H9 (cell line): Measurements from ENCODE around the gene C1QTNF1. TPM values are rescaled to one million over a fixed set of nuclear protein-coding genes. Genes with fewer than 3 reads are reported as not detected.

Source experiments
- DNase-seq: peaks from one replicate; pipeline ENCODE4 v3.0.0-alpha.2; 2017
- H2AFZ ChIP-seq: one replicate; pipeline ENCODE4 v1.6.1; 2013; ENCODE audit warnings: mild to moderate bottlenecking, low read length, control low read depth, moderate library complexity
- H2AK5ac ChIP-seq: 2 replicates; pipeline ENCODE4 v1.6.1; 2013; ENCODE audit warnings: low read length, control low read depth, mixed read lengths; ENCODE audit not compliant: insufficient read length
- H2BK120ac ChIP-seq: one replicate; pipeline ENCODE4 v1.6.1; 2013; ENCODE audit warnings: low read depth, mild to moderate bottlenecking, low read length, control low read depth, inconsistent platforms; ENCODE audit not compliant: poor library complexity, severe bottlenecking
- H2BK12ac ChIP-seq: 2 replicates; pipeline ENCODE4 v1.6.1; 2013; ENCODE audit warnings: low read length, control low read depth, mixed read lengths, low read depth; ENCODE audit not compliant: insufficient read length
- H2BK15ac ChIP-seq: 2 replicates; pipeline ENCODE4 v1.6.1; 2013; ENCODE audit warnings: low read depth, low read length, control low read depth
- H2BK20ac ChIP-seq: one replicate; pipeline ENCODE4 v1.6.1; 2013; ENCODE audit warnings: low read depth, mild to moderate bottlenecking, low read length, control low read depth, inconsistent platforms; ENCODE audit not compliant: poor library complexity, severe bottlenecking
- H2BK5ac ChIP-seq: 2 replicates; pipeline ENCODE4 v1.6.1; 2013; ENCODE audit warnings: low read length, control low read depth, mixed read lengths; ENCODE audit not compliant: insufficient read length
- H3K14ac ChIP-seq: 2 replicates; pipeline ENCODE4 v1.6.1; 2013; ENCODE audit warnings: low read length, control low read depth; ENCODE audit not compliant: insufficient read depth
- H3K18ac ChIP-seq: 2 replicates; pipeline ENCODE4 v1.6.1; 2013; ENCODE audit warnings: low read depth, mild to moderate bottlenecking, mixed read lengths, low read length, control low read depth; ENCODE audit not compliant: insufficient read length
- H3K23ac ChIP-seq: 2 replicates; pipeline ENCODE4 v1.6.1; 2013; ENCODE audit warnings: low read length, control low read depth, mixed read lengths, low read depth; ENCODE audit not compliant: insufficient read length
- H3K23me2 ChIP-seq: 2 replicates; pipeline ENCODE4 v1.6.1; 2013; ENCODE audit warnings: low read depth, mild to moderate bottlenecking, mixed read lengths, low read length, control low read depth; ENCODE audit not compliant: insufficient read length, poor library complexity, severe bottlenecking
- H3K27ac ChIP-seq: 2 replicates; pipeline ENCODE4 v1.5.1; 2013; ENCODE audit warnings: low read length, control low read depth, mixed read lengths, low read depth; ENCODE audit not compliant: insufficient read length
- H3K27me3 ChIP-seq: 2 replicates; pipeline ENCODE4 v1.6.1; 2013; ENCODE audit warnings: low read length, control low read depth, inconsistent platforms; ENCODE audit not compliant: insufficient read depth
- H3K4ac ChIP-seq: 2 replicates; pipeline ENCODE4 v1.6.1; 2013; ENCODE audit warnings: low read depth, mild to moderate bottlenecking, control low read depth, inconsistent platforms, low read length, moderate library complexity
- H3K4me1 ChIP-seq: 2 replicates; pipeline ENCODE4 v1.6.1; 2013; ENCODE audit warnings: low read length, control low read depth, inconsistent platforms; ENCODE audit not compliant: insufficient read depth
- H3K4me2 ChIP-seq: 2 replicates; pipeline ENCODE4 v1.6.1; 2013; ENCODE audit warnings: low read length, control low read depth, mixed read lengths; ENCODE audit not compliant: insufficient read length, insufficient read depth
- H3K56ac ChIP-seq: 2 replicates; pipeline ENCODE4 v1.6.1; 2013; ENCODE audit warnings: low read depth, mild to moderate bottlenecking, mixed read lengths, low read length, control low read depth; ENCODE audit not compliant: insufficient read length
- H3K79me1 ChIP-seq: 2 replicates; pipeline ENCODE4 v1.6.1; 2013; ENCODE audit warnings: low read depth, mild to moderate bottlenecking, moderate library complexity, low read length, control low read depth, inconsistent platforms; ENCODE audit not compliant: insufficient read depth, poor library complexity, severe bottlenecking
- H3K79me2 ChIP-seq: 2 replicates; pipeline ENCODE4 v1.6.1; 2013; ENCODE audit warnings: low read length, control low read depth, inconsistent platforms; ENCODE audit not compliant: insufficient read depth
- H3K9ac ChIP-seq: 2 replicates; pipeline ENCODE4 v1.6.1; 2013; ENCODE audit warnings: low read length, control low read depth, mixed read lengths; ENCODE audit not compliant: insufficient read length; ENCODE audit errors: extremely low read depth
- H3K9me3 ChIP-seq: one replicate; pipeline ENCODE4 v1.6.1; 2013; ENCODE audit warnings: low read depth, low read length, inconsistent platforms; ENCODE audit not compliant: control insufficient read depth
- H3T11ph ChIP-seq: one replicate; pipeline ENCODE4 v1.6.1; 2013; ENCODE audit warnings: mild to moderate bottlenecking, low read length, control low read depth, inconsistent platforms
- H4K20me1 ChIP-seq: one replicate; pipeline ENCODE4 v1.6.1; 2013; ENCODE audit not compliant: control insufficient read depth, insufficient read length, insufficient read depth
- H4K5ac ChIP-seq: 2 replicates; pipeline ENCODE4 v1.6.1; 2013; ENCODE audit warnings: low read depth, mild to moderate bottlenecking, mixed read lengths, low read length, control low read depth; ENCODE audit not compliant: insufficient read length
- H4K8ac ChIP-seq: replicated peaks from 2 replicates; pipeline ENCODE4 v1.6.1; 2013; ENCODE audit warnings: low read length, control low read depth, mixed read lengths, low read depth; ENCODE audit not compliant: insufficient read length
- H4K91ac ChIP-seq: 2 replicates; pipeline ENCODE4 v1.6.1; 2013; ENCODE audit warnings: low read depth, mild to moderate bottlenecking, moderate library complexity, mixed read lengths, low read length, control low read depth; ENCODE audit not compliant: insufficient read length
- H3K27ac Mint-ChIP-seq, 3 experiments: 2 replicates in 2 of 3; 3 replicates in 1 of 3; pipeline ENCODE4 v1.8.0; 2020 to 2021; ENCODE audit warnings: mixed read lengths in 3 of 3, mild to moderate bottlenecking in 1 of 3, moderate library complexity in 1 of 3
- H3K27me3 Mint-ChIP-seq: 2 replicates; pipeline ENCODE4 v1.8.0; 2021; ENCODE audit warnings: low read depth, mild to moderate bottlenecking, moderate library complexity, mixed read lengths
- H3K36me3 Mint-ChIP-seq, 3 experiments: 2 replicates in 2 of 3; 3 replicates in 1 of 3; pipeline ENCODE4 v1.8.0; 2020 to 2021; ENCODE audit warnings: low read depth in 3 of 3, mixed read lengths in 3 of 3; ENCODE audit not compliant: insufficient read depth in 1 of 3
- H3K4me1 Mint-ChIP-seq, 2 experiments: 2 replicates each; pipeline ENCODE4 v1.8.0; 2020; ENCODE audit warnings: mixed read lengths in 2 of 2
- H3K4me3 Mint-ChIP-seq, 2 experiments: 2 replicates in 1 of 2; 3 replicates in 1 of 2; pipeline ENCODE4 v1.8.0; 2020 to 2021; ENCODE audit warnings: mild to moderate bottlenecking in 2 of 2, mixed read lengths in 2 of 2, moderate library complexity in 1 of 2
- H3K9me3 Mint-ChIP-seq, 2 experiments: 2 replicates in 1 of 2; 3 replicates in 1 of 2; pipeline ENCODE4 v1.8.0; 2020; ENCODE audit warnings: mild to moderate bottlenecking in 2 of 2, mixed read lengths in 2 of 2, moderate library complexity in 1 of 2
- CTCF ChIP-seq: fragments of 200-600 bp; sonication (generic); conservative IDR thresholded peaks from 3 replicates; pipeline ENCODE4 v1.8.0; 2021; ENCODE audit warnings: antibody characterized with exemption, mild to moderate bottlenecking
- WGBS: extraction: QIAGEN DNeasy Blood & Tissue Kit; methylation state at CpG from one replicate; pipeline ENCODE4 v1.1.7; 2013; ENCODE audit warnings: missing lambda C conversion rate, low lambda C conversion rate, mixed read lengths; ENCODE audit not compliant: insufficient read length; ENCODE audit errors: extremely low coverage; 5-methylcytosine and 5-hydroxymethylcytosine counted together
- total RNA-seq: library from RNA; stranded (reverse); gene quantifications from 2 replicates; pipeline ENCODE4 v1.2.1, GENCODE V29; 2021

C1QTNF1 gene
- total RNA-seq, 1 experiment from 2014 or later: 0.96 TPM

- H2AK5ac ChIP-seq: no peak overlapping the region
- no peak overlapping the region for H3K4me2 ChIP-seq
- Mint-ChIP-seq H3K4me1 (peaks cover 8% of the 10 kb centered on the region in 2 experiments), H3K27ac (no peak overlapping the region; a peak in 1 of 7 replicates), H3K9me3 (peaks cover 0 to 3% of the 10 kb centered on the region in 2 experiments; a peak in 2 of 5 replicates), H3K36me3 (peaks cover 15 to 44% (median 36%) of the 10 kb centered on the region in 3 experiments), H3K27me3 (peaks cover 8% of the 10 kb centered on the region), H3K4me3 (no peak overlapping the region)
- H4K8ac ChIP-seq: no peak overlapping the region
- no peaks in the 10 kb centered on the region for H3K23me2 ChIP-seq
- TF ChIP-seq CTCF: no peak
- no peaks in the 10 kb centered on the region for H3K79me1 ChIP-seq
- no peaks in the 10 kb centered on the region for H3K27me3 ChIP-seq
- no peak overlapping the region for H3K4ac ChIP-seq
- no peaks in the 10 kb centered on the region for H3K4me1 ChIP-seq
- DNase-seq: no peak
- no peaks in the 10 kb centered on the region for H4K20me1 ChIP-seq
- H3K9me3 ChIP-seq: no peaks in the 10 kb centered on the region
- H2BK5ac ChIP-seq: no peak overlapping the region
- no peak overlapping the region for H3K9ac ChIP-seq
- H2BK15ac ChIP-seq: no peak overlapping the region
- H3K23ac ChIP-seq: no peak overlapping the region
- H4K91ac ChIP-seq: no peak overlapping the region
- H2AFZ ChIP-seq: no peak overlapping the region
- no peak overlapping the region for H4K5ac ChIP-seq
- no peaks in the 10 kb centered on the region for H3K79me2 ChIP-seq
- H2BK120ac ChIP-seq: no peak overlapping the region
- H2BK20ac ChIP-seq: no peak overlapping the region
- no peak overlapping the region for H3K14ac ChIP-seq
- H3K27ac ChIP-seq: no peak overlapping the region
- no peak overlapping the region for H2BK12ac ChIP-seq
- no peak overlapping the region for H3K18ac ChIP-seq
- H3T11ph ChIP-seq: no peak overlapping the region
- WGBS: no CpG with 5 or more reads among the region's 21 CpGs
- no peak overlapping the region for H3K56ac ChIP-seq
Measured at GRCh38 chr17:79078476-79079190, 54.7 kb downstream of the C1QTNF1 start.
